ENCODE measurements around the gene PLEKHG4B. TPM values are rescaled to one million over a fixed set of nuclear protein-coding genes. Genes with fewer than 3 reads are reported as not detected.
A peak's percentile ranks its signal among the peaks of the same experiment; 100 is the strongest.

The PLEKHG4B gene
- total and polyA plus RNA-seq, 2 of the 8 experiments (the other 6 are each of a cell fraction or from before 2014, with no cell fraction given): 31.1 to 43.6 TPM

- no peak overlapping the region for H3K56ac ChIP-seq (replicated peaks; ENCODE audit: insufficient read length, low read depth, low read length)
- no peak overlapping the region for H2AFZ ChIP-seq (ENCODE audit: low read length)
- no peak overlapping the region for H3K14ac ChIP-seq (ENCODE audit: insufficient read length)
- H2BK5ac ChIP-seq (ENCODE audit: low read depth, low read length): peak overlapping the region; percentile 73; the same call in 1 of the 2 replicates
- FAIRE-seq: no peak
- POLR2A ChIA-PET (ENCODE audit: partially characterized antibody): no interaction called here
- no peak overlapping the region for H3K4me2 ChIP-seq (ENCODE audit: insufficient read depth in 1 of 2, low read depth in 2 of 2, low read length in 2 of 2)
- no peak overlapping the region for H2BK15ac ChIP-seq (ENCODE audit: low read length)
- H2BK20ac ChIP-seq (ENCODE audit: low read length): 0 out of 2 replicates have a peak overlapping the region, but pooled peaks have one; percentile 82
- H3K79me2 ChIP-seq (ENCODE audit: control insufficient read depth in 1 of 2, insufficient read depth in 2 of 2, low read length in 2 of 2): peaks cover 0 to 46% of the 10 kb centered on the region in 2 experiments; a peak in 3 of 4 replicates
- CTCF ChIA-PET (ENCODE audit: partially characterized antibody): interaction anchor here (0.9 kb wide), 1 partner anchor 8 kb away, joined by 3 read pairs; no protein-coding TSS in a partner anchor
- H3K23me2 ChIP-seq (ENCODE audit: low read depth, low read length): no peaks in the 10 kb centered on the region
- H4K91ac ChIP-seq (replicated peaks; ENCODE audit: insufficient read length, low read length): no peak overlapping the region
- no peaks in the 10 kb centered on the region for H3K9me3 ChIP-seq (ENCODE audit: insufficient read depth in 2 of 2, low read depth in 1 of 2, low read length in 1 of 2)
- H3K4me3 ChIP-seq (ENCODE audit: extremely low read depth in 1 of 4, insufficient read depth in 2 of 4, low read depth in 3 of 4, low read length in 4 of 4): no peak overlapping the region
- 93% methylated on average over 14 of the region's 14 CpGs; no CpG with 5 or more reads in 1 of the 2 experiments for WGBS, 2 experiments (ENCODE audit: extremely low coverage in 1 of 2, insufficient coverage in 1 of 2, insufficient read length in 1 of 2, insufficient replicate concordance in 2 of 2, low coverage in 1 of 2, low lambda C conversion rate in 2 of 2, missing lambda C conversion rate in 1 of 2)
- peaks cover 14 to 37% (median 23%) of the 10 kb centered on the region in 4 experiments for H3K36me3 ChIP-seq (ENCODE audit: control insufficient read depth in 2 of 4, insufficient read depth in 4 of 4, low read length in 3 of 4)
- H4K5ac ChIP-seq (ENCODE audit: insufficient read length, low read depth, low read length): no peak overlapping the region
- no peak overlapping the region for H3K23ac ChIP-seq (ENCODE audit: insufficient read length)
- H2BK120ac ChIP-seq (replicated peaks; ENCODE audit: low read depth, low read length): no peak overlapping the region
- no peak overlapping the region; the same call in 1 of the 2 replicates for H2BK12ac ChIP-seq (ENCODE audit: low read depth, low read length)
- no peak overlapping the region for H3K18ac ChIP-seq (ENCODE audit: extremely low read depth, low read length)
- peaks cover 23 to 60% of the 10 kb centered on the region in 2 experiments for H4K20me1 ChIP-seq (replicated peaks in 1 of 2; ENCODE audit: control insufficient read depth in 1 of 2, insufficient read depth in 2 of 2, low read length in 2 of 2)
- H3K27ac ChIP-seq (ENCODE audit: low read depth, low read length): no peak overlapping the region
- peaks cover 30% of the 10 kb centered on the region for H3K79me1 ChIP-seq (ENCODE audit: low read depth, low read length)
- no peaks in the 10 kb centered on the region for H3K27me3 ChIP-seq (replicated peaks in 1 of 4; ENCODE audit: control insufficient read depth in 3 of 4, extremely low read depth in 1 of 4, insufficient read depth in 3 of 4, low read length in 3 of 4)
- H2AK5ac ChIP-seq (ENCODE audit: low read depth, low read length): no peak overlapping the region
- no peak overlapping the region for H4K8ac ChIP-seq (ENCODE audit: extremely low read depth, insufficient read depth, low read length)
- no peak for DNase-seq (ENCODE audit: low read depth in 1 of 2, low spot score in 2 of 2)
- H3K4ac ChIP-seq (replicated peaks; ENCODE audit: insufficient read length, low read depth, low read length): no peak overlapping the region
- peaks cover 1 to 12% (median 4%) of the 10 kb centered on the region in 4 experiments; a peak in 6 of 7 replicates for H3K4me1 ChIP-seq (replicated peaks in 1 of 4; ENCODE audit: control insufficient read depth in 3 of 4, insufficient read depth in 4 of 4, low read length in 3 of 4)
- no peak overlapping the region for H3K9ac ChIP-seq (replicated peaks in 1 of 4; ENCODE audit: extremely low read depth in 1 of 4, low read depth in 3 of 4, low read length in 3 of 4)
- TF ChIP-seq JUND (IDR thresholded peaks at IDR 0.05; ENCODE audit: low read length) (no peak), GTF2F1 (IDR thresholded peaks at IDR 0.05; ENCODE audit: borderline replicate concordance, low read depth, low read length) (no peak), ATF2 (IDR thresholded peaks at IDR 0.05; ENCODE audit: low read length) (no peak), SUZ12 (IDR thresholded peaks at IDR 0.05; ENCODE audit: low read length) (no peak), RNF2 (IDR thresholded peaks at IDR 0.05; ENCODE audit: borderline replicate concordance, low read depth, low read length, missing control alignments, poor library complexity, severe bottlenecking) (no peak)
Observed at GRCh38 chr5:109826-110225, 17.9 kb downstream of the PLEKHG4B start.
